Stimulated activated CD4-positive, alpha-beta T cell treated with anti-CD3 and anti-CD28 coated beads, Interleukin-4, amount 100 ng/mL, for 4 hours (primary cell): Measurements from ENCODE around the gene TTLL7.

ENCODE experiments used
- DNase-seq, 2 experiments: peaks; one replicate each; pipeline ENCODE4 v3.0.0-alpha.2; 2020

TTLL7 gene

GRCh38 chr1:83860490-83861221 lies 138.3 kb downstream of the TTLL7 start:
- peak; percentile 75 to 76 for DNase-seq

- DNase-seq, result no peak
Observed at GRCh38 chr1:83857716-83858115, 141.2 kb downstream of the TTLL7 start.

GRCh38 chr1:83857103-83857502 lies 141.8 kb downstream of the TTLL7 start:
- DNase-seq, result no peak

GRCh38 chr1:83856381-83856780 lies 142.6 kb downstream of the TTLL7 start:
- no peak for DNase-seq

- no peak for DNase-seq
Observed at GRCh38 chr1:83854456-83854855, 144.5 kb downstream of the TTLL7 start.

DNA sequence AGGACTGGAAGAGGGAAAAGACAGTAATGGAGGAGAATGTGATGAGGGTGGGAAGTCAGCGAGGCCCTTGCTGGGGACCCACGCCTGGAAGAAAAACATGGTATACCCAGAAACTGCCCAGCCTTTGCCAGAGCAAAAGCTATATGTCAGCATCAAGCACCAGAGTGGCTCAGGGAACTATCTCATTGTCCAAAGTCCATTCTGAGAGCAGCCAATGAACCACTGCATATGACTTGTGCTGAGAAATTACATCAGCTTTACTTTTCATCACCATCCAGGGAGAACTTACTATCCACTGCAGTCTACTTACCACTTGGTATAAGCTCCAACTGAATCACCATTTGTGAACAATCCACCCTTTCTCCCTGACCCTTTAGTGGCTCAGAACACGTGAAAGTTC lies 148.1 kb downstream of the TTLL7 start:
- no peak for DNase-seq

GRCh38 chr1:83849191-83850061 lies 149.5 kb downstream of the TTLL7 start:
- DNase-seq, result no peak

GRCh38 chr1:83846138-83846537 lies 152.8 kb downstream of the TTLL7 start:
- DNase-seq, result no peak

DNA sequence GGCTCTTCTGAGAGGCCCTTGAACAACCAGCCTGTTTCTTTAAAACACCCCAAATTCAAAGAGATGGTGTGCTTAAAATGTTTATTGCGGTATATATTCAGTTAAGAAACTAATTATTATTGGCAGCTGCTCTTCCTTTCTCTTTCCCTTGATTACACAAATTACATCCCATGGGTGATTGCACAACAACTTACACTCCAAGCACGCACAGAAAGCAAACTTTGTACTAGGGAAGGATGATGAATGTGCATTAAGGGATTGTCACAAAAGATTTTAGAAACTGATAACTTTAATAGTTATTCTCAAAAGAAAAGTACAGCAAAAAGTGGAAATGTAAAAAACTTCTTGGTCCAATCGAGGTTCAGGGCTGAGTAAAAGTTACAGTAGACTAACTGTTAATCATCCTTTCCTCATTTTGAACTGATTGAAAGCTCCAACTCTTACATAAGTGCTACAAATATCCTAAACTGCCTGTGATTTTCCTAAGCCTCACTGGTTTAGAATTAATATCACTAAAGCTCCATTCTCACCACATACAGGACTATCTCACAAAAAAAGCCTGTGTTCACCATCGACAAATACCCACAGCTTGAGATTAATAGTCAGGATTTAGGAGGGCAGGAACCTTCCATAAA lies 153.4 kb downstream of the TTLL7 start:
- no peak for DNase-seq

- no peak for DNase-seq
Observed at GRCh38 chr1:83844546-83844945, 154.4 kb downstream of the TTLL7 start.

DNA sequence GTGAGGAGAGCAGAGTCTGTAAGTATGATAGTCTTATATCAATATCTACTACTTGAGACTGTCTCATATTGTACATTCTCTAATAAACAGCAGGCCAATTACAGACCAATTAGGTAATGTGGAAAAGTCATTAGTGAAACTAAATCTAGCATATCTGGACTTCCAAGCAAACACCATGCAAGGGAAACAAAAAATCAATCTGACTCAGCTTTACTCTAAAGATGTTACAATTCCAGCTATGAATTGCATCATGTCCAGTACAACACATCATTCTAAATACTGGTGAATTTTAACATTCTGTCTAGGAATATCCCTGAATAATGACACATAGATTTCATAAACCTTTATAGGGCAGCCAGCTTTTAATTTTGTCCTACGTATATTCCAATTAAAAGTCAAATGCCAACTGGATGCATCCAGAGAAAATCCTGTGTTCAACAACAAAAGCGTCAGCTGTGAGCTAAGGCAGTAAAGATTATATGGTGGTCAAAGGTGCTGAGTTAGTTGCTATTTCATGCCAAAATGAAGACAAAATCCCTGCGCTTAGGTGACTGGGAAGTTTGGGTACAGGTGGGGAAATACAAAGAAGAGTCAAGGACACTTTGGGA lies 159.3 kb downstream of the TTLL7 start:
- no peak for DNase-seq

DNA sequence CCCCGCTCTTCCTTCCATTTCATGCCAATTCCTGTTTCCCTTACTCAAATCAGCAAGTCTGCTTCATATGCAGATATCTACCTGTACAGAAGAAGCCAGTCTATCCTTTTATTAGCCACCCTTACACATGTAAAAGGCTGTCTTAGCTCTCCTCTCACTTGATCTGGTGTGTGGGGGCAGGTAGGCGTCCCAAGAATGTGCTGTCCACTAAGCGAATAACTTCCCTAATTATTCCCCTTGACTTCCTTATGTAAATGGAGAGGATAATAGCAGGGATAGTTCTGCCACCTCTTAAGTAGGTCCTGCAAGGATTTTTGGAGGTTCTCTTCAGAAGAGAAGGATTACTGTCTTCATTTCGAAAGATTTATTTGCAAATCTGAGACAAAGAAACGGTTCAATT lies 160.4 kb downstream of the TTLL7 start:
- DNase-seq, result no peak

DNA sequence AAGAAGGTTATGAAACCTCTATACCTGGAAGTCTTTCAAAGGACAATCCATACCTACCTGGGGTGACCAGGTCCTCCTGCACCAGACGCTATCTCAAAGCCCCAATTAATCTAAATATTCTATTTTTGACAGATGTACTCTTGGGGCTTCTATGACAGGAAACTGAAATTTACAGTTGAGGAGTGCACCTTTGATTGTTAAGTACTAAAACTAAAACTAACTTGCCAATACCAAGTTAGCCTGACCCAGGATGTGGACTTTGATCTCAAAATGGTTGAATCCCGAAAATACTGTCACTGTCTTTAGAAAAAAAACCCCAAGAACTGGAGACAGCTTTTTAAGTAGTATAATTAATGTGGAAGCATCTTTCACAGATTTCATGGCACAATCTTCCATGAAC lies 162.4 kb downstream of the TTLL7 start:
- DNase-seq, result no peak

- DNase-seq, result no peak
Observed at GRCh38 chr1:83834621-83835264, 164.2 kb downstream of the TTLL7 start.

DNA sequence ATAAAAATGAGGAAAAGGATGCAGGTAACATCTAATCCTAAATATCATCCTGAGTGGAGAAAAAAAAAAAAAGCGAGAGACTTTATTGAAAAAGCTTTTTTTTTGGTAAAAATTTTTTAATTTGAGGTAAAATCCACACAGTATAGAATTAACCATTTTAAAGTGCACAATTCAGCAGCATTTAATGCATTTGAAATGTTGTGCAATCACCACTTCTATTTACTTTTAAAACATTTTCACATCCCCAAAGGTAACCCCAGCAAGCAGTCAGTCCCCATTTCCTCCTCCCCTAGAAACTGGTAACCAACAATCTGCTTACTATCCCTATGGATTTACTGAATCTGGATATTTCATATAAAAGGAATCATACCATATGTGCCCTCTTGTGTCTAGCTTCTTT lies 166.7 kb downstream of the TTLL7 start:
- no peak for DNase-seq

DNA sequence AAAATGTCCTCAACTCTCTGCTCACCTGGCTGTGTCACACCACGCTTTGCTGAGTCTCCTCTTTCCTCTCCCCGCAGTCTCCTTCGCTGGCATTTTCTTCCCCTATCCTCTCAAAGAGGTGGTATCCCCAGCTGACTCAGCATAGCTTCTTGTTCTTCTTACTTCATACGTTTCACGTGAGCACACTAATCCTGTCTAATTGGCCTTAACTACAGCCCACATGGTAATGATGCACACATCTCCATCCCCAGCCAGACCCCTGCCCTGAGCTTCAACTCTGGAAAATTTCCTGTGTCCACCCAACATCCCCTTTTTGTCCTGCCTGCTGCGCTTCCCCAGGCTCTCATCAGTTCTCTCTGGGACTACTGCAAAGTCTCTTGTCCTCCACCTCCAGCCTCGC lies 169.8 kb downstream of the TTLL7 start:
- no peak for DNase-seq

DNA sequence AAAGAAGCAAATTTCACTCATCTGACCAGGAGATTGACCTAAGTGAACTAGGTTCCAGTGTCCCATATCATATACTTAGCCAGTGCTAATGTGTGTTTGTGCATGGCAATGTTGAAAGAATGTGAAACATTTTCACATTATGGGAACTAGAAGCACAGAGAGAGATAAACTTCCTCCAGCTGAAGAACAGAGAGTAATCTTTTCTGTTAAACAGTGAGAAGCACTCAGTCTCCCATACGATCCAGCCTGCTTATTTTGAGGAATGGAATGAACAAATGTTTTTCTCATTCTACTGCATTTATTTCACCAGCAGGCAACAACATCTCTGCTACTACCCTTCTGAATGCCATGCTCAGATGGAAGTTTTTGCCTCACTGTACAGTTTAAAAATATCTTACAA lies 170.5 kb downstream of the TTLL7 start:
- no peak for DNase-seq

GRCh38 chr1:83827741-83828140 lies 171.2 kb downstream of the TTLL7 start:
- no peak for DNase-seq

DNA sequence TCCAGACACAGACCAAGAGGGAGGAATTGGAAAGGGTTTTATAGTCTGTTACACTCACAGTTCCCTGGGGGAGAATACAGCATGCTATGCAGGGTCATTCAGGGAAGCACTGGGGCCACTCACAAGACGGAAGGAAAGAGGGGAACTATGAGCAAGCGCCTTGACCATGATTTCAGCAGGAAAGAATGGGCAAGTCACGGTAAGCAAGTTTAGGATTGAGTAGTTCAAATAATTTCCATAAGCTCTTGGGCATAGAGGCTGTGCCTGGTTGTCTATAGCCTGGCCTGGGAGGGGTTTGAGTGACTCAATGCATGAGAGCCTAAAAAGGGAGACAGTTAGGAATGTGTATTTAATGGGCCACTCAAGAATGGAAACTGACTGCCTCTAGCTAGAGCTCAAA lies 176.7 kb downstream of the TTLL7 start:
- DNase-seq, result no peak

- DNase-seq, result no peak
Observed at GRCh38 chr1:83819436-83819835, 179.5 kb downstream of the TTLL7 start.

DNA sequence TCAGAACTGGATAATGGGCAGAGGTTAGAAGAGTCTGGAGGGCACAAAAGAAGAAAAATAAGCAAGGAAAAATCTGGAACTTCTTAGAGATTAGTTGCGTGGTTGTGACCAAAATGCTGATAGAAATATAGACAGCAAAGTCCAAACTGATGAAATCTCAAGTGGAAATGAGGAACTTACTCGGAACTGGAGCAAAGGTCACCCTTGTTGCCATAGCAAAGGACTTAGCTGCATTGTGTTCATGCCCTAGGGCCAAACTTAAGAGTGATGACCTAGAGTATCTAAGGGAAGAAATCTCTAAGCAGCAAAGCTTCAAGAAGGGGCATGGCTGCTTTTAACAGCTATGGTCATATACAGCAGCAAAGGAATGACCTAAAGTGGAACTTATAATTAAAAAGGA lies 180.0 kb downstream of the TTLL7 start:
- DNase-seq, result no peak

GRCh38 chr1:83816836-83817235 lies 182.1 kb downstream of the TTLL7 start:
- DNase-seq, result no peak

DNA sequence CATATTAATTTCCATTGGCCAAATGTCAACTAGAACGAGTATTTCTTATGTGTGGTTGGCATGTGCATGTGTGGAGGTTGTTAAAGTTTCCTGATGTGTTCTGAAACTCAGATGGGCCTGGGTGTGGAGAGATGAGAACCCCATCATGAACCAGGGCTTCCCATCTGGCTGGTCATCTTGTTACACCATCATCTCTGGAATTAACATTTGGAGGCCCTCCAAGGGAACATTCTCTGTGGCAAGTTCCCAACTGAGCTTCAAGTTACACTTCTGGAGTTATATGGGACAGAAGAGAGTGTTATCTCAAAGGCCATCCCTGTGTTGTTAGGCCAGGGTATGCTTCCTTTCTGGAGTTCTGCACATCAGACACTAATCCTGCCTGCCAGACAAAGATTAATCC lies 183.6 kb downstream of the TTLL7 start:
- DNase-seq, result no peak
